ENCODE data around the gene ZFP42.
"Not testable (repeated sequence)": the region's sequence is repeated elsewhere in the genome, so short reads cannot be mapped to it uniquely, and the experiment has no call there.

The ZFP42 gene

DNA sequence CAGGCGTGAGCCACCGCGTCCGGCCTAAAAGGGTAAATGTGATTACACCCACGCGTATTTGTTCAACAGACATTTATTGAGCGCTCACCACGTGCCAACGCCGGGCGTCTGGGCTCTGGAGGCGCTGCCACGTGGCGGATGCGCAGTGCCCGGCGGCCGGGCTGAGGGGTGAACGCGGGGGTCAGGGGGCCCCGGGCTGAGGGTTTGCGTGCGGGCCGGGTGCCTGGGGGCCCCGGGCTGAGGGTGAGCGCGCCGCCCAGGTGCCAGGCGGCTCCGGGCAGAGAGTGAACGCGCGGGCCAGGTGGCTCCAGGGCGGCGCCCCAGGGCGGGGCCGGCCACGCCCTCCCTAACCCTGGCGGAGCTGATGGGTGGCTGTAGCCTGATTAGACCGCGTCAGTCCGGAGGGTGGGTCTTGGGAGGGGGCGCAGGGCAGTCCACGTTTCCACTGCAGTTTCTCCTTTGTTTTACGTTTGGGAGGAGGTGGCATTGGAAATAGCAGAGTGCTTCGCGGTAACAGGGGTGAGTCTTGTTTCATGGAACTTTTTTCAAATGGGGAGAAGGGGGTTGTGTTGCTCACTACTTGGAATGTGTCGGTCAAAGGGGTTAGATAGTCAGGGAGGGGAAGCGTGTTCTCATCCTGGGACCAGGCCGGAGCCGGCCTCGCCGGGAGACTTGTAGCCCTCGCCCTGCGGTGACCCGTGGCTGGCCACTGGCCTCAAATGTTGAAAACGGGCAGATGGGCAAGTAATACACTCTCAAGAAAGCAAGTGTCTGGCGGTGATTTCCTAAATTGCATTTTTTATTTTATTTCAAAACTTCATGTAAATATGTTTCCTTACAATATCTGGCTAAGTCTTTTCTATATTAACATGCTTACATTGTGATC, at the start of gene ZFP42:
TSS of gene ZFP42 (plus strand) at position 450 of the 886 bp plus-strand sequence. CDS start 7,037 bp downstream, outside the sequence.
- no peak for DNase-seq (ENCODE audit: low read depth in 2 of 2)

DNA sequence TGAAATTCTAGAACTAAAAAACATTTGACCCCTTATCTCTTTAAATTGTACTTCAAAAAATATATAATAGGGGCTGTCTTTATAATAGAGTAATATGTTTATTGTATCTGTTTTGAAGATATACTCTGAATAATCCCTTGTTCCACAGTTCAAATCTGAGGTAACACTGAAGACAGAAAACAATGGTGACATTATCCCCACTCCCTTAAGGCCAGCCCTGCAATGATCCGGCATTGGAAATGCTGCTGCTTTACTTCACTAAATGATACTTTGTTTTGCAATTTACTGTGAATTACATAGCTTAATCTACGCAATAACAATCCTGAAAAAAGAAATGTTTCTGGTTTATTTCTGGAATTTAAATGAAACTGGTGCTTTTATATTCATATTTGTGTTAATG, 34.4 kb upstream of the ZFP42 start:
- no peak for DNase-seq (ENCODE audit: low read depth in 2 of 2)

DNA sequence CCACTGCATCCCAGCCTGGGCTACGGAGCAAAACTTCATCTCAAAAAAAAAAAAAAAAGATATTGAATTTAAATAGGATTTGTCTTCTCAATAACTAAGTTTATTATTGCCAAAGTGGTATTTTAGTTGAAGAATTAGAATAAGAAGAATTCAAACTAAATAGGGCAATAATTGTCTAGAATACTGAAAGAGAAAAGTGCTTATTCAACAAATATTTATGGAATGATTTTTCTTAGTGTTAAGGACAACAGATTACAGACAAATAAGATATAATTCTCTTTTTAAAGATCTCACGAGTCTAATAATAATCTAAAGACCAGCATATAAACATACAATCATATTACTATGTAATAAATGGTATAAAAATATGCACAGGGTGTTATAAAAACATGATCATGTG, 33.6 kb upstream of the ZFP42 start:
- no peak for DNase-seq (ENCODE audit: low read depth in 2 of 2)

DNA sequence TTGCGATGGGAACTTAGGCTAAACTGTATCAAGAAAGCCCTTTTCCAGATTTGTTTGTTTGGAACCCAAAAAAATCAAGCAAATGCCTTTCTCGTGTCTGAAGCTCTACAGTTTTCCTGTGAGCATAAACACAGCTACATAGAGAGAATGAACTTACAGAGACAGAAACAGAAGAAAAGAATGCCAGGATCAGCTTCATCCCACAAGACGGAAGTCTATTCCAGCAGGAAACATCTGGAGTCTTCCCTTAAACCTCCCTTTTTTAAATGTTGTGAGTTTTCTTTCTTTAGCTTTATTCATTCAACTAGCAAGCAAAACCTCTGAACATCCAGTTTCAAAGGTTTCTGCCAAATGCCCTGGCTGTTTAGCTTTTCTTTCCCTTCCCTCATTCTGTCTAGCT, 32.6 kb upstream of the ZFP42 start:
- DNase-seq (ENCODE audit: low read depth in 2 of 2), result no peak

DNA sequence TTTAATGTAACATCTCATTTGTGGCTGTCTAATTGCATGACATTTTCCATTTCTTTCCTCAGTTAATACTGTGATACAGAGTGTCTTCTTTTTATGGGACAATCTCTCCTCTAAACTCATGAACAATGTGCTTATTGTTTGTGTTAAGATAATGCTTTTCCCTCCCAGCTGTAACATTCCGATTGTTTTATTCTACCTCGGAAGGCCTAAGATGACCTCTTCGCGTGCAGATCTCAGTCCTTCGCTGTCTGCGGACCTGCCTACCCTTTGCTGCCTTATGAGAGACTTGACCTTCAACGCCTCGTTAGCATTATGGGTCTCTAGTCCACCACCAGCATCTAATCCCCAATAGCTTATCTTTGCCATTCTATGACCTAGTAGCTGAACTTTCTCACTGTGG, 29.8 kb upstream of the ZFP42 start:
- no peak for DNase-seq (ENCODE audit: low read depth in 2 of 2)

DNA sequence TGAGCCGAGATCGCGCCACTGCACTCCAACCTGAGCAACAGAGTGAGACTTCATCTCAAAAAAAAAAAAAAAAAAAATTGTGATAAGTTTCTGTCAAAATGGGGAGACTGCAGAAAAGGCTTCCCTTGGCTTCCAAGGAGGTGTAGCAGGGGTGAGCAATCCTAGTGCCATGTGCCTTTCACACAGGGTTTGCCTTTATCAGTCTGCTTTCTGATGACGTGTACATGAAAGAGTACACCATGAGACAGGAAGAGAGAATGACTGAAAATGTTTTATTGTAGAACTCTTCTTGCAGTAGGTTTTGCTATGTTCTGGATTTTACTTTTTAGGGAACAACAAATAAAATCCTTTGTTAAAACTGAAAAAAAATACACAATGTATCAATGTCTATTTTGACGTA, 23.4 kb upstream of the ZFP42 start:
- no peak for DNase-seq (ENCODE audit: low read depth in 2 of 2)

DNA sequence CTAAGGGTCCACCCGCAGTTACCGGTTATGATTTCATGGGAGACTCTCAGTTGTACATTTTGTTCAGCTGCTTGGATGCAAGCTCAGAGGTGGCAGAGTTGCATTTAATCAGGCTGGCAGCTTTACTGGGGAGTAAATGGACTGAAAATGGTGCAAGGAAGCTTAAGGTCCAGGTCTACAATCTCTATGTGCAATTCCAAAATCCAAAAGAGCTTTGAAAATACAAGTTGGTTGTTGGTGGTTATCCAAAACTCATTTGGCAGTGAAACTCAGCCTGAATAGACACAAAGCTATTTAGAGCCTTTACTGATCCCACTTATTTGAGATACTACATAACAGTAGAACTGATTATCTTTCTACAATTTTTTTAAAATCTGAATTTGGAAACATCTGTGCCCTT, 11.8 kb upstream of the ZFP42 start:
- no peak for DNase-seq (ENCODE audit: low read depth in 2 of 2)

DNA sequence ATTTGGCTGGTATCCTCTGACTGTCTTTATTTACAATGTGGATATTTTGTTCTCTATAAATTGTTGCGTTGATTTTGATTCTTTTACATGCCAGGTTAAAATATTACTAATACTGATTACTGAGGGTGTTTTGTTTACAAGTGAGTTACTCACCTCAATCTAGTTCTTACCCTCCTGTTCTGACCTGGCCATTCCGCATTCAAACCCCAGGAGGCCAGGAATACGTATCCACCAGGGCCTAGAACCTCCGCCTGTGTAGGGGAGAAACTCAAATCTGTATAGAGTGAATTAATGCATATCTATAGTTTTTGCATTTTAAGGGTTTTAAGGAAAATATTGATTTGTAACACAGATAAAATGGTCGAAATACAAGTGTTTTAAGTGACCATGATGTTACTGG, 2.6 kb upstream of the ZFP42 start:
- DNase-seq (ENCODE audit: low read depth in 2 of 2), result no peak

DNA sequence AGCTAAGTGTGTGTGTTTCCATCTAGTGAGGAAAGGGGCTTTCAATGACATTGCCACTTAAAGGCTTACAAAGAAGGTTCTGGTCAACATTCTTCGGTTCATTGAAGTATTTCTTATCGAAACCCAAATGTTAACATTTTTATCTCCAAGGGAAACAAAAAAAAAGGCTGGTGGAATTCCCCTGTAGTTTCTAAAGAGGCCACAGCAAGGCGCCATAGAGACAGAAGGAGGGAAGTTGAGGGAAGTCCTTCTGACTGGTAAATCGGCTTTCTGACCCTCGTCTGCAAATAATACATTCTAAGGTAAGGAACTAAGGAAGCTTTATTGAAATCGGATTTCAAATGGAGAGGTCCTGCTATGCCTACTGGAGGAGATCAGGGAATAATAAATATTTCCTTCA, 1.7 kb upstream of the ZFP42 start:
- no peak for DNase-seq (ENCODE audit: low read depth in 2 of 2)

DNA sequence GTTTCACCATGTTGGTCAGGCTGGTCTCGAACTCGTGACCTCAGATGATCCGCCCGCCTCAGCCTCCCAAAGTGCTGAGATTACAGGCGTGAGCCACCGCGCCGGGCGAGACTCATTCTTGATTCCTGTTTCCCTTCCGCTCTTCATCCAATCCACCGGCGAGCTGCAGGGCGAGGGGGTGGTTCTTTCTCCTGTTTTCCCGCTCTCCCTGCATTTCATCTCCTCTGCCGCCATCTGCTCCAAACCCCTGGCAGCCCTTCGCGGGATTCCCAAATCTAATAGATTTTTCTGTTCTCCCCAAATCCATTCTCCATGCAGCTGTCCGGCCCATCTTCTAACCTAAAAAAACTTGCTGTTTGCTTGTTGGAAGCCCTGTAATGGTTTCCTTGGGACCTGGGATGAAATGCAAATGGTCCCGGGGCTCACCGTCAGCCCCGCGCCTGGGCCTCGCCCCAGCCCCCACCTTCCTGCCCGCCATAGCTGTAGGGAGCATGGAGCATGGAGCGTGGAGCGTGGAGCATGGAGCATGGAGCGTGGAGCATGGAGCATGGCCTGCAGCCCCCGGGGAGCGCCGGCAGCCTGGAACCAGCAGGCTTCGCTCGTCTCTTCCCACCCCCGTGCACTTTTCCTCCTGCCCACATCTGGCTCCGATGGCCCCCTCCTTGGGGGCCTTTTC, 1.1 kb downstream of the ZFP42 start:
- DNase-seq (ENCODE audit: low read depth in 2 of 2), result no peak

DNA sequence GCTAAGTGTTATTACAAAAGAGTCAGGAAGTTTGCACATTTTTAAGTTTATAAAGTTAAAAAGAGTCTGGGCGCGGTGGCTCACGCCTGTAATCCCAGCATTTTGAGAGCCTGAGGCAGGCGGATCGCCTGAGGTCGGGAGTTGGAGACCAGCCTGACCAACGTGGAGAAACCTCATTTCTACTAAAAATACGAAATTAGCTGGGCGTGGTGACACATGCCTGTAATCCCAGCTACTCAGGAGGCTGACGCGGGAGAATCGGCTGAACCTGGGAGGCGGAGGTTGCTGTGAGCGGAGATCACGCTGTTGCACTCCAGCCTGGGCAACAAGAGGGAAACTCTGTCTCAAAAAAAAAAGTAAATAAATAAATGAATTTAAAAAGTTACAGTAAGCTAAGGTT, 2.4 kb downstream of the ZFP42 start:
- DNase-seq (ENCODE audit: low read depth in 2 of 2), result not testable (repeated sequence)

DNA sequence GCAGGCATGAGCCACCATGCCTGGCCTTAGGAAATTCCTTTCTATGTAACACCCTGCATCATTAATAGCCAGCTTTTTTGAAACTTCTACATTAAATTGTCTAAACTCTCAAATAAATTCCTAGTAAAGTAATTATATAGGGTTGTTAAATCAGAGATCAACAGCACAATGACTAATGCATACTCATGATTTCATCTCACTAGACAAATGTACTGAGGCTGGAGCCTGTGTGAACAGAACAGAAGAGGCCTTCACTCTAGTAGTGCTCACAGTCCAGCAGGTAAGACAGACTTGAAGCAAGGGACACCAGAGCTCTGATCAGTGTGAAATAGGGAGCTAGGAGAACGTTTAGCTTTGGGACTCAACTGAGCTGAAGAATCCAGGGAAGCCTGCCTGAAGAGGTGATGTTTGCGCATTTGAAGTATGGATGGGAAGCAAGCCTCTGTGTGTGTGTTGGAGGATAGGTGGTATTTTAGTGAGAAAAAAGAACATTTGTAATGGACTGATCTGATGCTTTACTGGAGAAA, 3.9 kb downstream of the ZFP42 start:
- DNase-seq (ENCODE audit: low read depth in 2 of 2), result no peak

DNA sequence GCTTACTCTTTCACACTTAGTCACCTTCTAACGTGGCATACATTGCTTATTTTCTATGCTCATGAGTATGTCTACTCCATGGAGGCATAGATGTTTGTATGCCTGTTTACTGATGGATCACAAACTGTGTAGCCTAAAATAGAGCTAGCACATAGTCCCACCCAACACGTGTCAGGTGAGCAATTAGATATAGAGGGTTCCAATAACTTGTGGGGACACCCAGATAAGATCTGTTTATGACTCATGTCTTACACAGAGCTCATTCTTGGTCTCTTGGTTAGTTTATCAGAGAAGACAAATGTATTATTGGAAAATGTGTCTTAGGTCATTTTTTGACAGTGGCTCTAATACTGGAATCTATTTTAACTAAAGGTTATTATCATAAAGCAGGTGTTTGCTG, 6.8 kb downstream of the ZFP42 start:
- DNase-seq (ENCODE audit: low read depth in 2 of 2), result no peak

DNA sequence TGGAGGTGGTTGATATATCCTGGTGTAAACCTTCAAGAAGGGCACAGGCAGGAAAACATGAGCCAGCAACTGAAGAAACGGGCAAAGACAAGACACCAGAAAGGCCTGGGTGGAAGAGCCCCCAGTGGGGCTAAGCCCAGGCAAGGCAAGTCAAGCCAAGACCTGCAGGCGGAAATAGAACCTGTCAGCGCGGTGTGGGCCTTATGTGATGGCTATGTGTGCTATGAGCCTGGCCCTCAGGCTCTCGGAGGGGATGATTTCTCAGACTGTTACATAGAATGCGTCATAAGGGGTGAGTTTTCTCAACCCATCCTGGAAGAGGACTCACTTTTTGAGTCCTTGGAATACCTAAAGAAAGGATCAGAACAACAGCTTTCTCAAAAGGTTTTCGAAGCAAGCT, 7.2 kb downstream of the ZFP42 start:
- DNase-seq (ENCODE audit: low read depth in 2 of 2), result no peak

DNA sequence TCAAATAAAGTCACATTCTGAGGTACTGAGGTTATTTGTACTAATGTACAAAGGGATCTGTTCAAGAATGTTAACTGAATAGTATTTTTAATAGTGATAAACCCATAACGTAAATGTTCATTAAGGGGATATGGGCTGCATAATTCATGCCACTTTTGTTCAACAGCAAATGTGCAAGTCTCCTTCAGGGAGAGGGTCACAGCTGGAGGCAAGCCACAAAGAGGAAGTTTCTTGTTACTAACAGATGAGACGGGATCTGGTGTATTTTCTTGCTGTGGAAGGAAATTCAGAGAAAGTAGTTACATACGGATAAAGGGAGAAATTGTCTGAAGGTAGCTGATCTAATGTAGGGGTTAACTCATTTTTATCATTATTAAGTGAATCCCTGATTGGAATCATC, 10.0 kb downstream of the ZFP42 start:
- DNase-seq (ENCODE audit: low read depth in 2 of 2), result no peak

DNA sequence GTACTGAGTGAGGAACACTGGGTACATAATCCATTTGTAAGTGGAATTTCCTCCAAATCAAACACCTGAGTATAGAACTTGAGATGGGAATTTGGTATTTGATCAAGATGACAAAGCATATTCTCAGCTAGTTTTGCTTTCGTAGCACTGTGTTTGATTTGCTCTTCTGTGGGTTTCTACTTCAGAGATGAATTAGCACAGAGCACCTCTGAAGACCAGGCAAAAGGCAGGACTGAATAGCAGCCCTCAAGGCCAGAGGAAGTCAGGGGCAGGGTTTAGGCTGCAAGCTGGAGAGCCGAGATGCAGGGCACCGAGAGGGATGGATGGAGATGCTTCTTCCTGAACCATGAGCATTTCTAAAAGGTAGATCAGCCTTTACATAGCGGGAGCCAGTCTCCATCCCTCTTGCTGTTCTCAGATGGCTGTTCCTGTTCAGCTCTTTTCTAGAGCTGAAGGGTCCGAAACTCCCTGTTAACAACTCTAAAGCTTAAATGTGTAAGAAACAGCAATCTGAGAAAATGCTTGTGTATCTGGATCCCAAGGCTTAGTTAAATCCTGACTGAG, 10.8 kb downstream of the ZFP42 start:
- DNase-seq (ENCODE audit: low read depth in 2 of 2), result no peak

DNA sequence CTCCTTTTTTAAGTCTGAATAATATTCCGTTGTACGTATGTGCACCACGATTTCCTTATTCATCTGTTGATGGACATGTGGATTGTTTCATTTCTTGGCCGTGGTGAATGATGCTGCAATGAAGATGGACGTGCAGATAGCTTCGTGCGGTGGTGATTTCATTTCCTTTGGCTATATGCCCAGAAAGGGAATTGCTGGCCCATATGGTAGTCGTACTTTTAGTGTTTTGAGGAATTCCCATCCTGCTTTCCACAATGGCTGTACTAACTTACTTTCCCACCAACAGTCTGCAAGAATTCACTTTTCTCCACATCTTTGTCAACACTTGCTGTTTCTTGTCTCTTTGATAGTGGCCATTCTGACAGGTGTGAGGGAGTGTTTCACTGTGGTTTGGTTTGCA, 12.8 kb downstream of the ZFP42 start:
- no peak for DNase-seq (ENCODE audit: low read depth in 2 of 2)

DNA sequence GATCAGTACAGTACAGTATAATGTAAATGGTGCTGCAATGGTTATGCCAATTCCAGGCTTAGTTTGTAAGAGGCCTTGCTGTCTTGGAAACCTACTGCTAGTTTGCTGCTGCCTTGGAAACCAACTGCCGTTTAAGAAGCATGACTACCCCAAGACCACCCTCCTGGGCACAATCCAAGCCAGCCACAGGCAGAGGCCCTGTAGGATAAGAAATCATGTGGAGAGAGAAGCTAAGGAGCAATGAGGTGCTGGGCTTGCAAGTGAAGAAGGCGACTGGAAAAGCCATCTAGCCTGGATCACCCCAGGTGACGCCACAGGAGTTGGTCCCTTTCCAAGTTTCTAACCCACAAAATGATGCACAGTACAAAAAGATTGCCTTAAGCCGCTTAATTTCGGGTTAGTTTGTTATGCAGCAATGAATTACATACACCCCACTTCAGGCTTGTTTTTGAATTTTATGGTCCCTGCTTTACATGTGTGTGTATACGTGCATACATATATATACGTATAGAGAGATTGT, 16.9 kb downstream of the ZFP42 start:
- DNase-seq (ENCODE audit: low read depth in 2 of 2), result no peak

DNA sequence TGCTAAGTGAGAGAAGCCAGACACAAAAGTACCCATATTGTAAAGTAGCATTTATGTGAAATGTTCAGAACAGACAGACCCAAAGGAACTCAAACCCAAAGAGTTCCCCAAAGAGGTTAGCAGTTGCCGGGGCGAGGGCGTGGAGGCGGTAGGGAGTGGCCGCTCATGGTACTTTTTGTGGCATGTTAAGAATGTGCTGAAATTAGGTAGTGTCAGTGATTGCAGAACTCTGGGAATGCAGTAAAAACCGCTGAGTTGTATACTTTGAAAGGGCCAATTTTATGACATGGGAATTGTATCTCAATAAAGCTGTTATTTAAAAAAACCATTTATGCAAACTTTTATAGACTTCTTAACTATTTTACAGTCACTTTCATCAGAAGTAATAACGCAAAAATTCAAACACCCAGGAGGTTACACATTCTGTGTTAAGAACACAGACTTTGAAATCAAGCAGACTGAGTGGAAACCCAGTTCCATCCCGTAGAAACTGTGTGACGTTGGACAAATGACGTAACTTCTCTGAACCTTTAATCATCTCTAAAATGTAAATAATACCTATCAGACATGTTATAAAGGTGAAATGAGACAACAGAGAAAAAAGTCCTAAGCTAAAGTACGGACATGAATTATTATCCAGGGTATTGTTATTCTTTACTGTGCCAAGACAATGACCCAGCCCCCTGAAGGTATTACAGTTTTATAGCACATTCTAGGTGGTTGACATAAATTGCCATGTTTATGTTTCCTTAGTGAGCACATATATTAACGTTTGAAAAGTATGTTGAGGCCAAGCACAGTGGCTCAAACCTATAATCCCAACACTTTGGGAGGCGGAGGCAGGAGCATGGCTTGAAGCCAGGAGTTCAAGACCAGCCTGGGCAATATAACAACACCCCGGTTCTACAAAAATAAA, 19.7 kb downstream of the ZFP42 start:
- no peak for DNase-seq (ENCODE audit: low read depth in 2 of 2)

DNA sequence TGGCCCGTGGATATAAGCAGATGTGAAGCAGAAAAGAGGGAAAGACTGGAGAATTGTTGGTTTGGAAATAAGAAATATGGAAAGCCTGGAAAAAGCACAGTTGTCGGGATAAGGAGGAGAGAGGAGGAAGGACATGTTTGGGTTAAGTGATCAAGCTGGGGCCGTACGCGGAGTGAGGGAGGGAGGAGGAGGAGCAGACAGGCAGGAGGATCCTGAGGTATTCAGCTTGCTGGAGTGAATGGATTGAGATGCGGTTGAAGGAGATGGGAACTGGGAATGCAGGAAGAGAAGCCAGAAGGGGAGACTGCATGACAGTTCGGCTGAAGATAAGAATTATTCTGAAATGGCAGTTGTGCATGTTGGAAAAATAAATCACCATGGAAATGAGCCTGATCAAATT, 21.2 kb downstream of the ZFP42 start:
- no peak for DNase-seq (ENCODE audit: low read depth in 2 of 2)

DNA sequence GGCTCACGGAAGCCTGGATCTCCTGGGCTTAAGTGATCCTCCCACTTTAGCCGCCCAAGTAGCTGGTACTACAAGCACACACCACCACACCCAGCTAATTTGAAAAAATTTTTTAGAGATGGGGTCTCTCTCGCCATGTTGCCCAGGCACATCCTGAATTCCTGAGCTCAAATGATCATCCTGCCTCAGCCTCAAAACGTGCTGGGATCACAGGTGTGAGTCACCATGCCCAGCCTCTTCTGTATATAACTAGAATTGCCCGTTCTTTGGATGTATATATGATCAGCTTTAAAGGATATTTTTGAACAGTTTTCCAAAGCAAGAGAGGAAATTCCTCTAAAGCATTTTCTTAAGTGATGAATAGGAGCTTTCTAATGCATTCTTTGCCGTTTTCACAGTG, 22.7 kb downstream of the ZFP42 start:
- no peak for DNase-seq (ENCODE audit: low read depth in 2 of 2)

Measured in stimulated activated CD4-positive, alpha-beta T cell treated with anti-CD3 and anti-CD28 coated beads, Interleukin-1b, Interleukin-23, amount 100 ng/mL, for 4 hours (primary cell).